T follicular helper cell (primary cell): ENCODE measurements around the gene ZDHHC20.
"Not testable (repeated sequence)": the region's sequence is repeated elsewhere in the genome, so short reads cannot be mapped to it uniquely, and the experiment has no call there.

Experiments used
- DNase-seq: peaks from one replicate; pipeline ENCODE4 v3.0.0-alpha.2; 2020; ENCODE audit warnings: low read depth

ZDHHC20 gene

DNA sequence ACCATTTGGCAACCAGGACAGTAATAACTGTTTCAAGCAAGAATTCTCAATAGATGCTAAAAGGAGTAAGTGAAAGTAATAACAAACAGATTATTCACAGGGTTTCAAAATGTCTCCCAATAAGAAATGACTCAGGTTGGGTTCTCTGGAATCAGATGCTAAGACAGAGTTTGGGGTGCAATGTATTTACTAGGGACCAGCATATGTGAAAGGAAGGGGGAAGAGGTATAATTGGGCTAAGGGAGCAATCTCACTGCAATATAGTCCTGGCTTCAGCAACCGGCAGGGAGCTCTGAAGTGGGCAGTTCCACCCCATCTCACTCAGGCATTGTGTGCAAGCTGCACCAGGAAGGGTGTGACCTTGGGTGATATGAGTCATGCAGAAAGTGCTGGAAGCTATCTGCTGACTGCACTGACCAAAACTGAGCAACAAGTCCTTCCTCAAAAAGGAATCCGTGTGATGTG lies 23.4 kb downstream of the ZDHHC20 start:
- DNase-seq, result peak; percentile 4

DNA sequence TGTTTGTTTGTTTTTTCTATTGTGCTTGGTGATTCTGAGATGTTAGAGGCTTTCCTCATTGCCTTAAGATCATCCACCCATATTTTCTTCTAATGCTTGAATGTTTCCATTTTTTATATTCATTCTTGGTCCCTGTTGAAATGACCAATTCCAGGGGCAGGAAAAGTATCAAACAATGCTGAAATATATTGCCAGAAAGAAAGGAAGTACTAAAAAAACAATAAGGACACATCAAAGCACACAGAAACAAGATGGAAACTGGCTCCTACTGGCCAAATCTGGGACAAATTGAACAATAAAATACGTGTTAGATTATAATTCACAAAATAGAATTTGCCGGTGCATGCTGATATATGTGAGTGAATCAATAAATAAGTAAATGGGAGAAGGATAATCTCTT lies 23.9 kb downstream of the ZDHHC20 start:
- DNase-seq, result no peak

GRCh38 chr13:21434588-21434987 lies 24.5 kb downstream of the ZDHHC20 start:
- DNase-seq, result no peak

- no peak for DNase-seq
Measured at GRCh38 chr13:21429211-21429610, 29.9 kb downstream of the ZDHHC20 start.

DNA sequence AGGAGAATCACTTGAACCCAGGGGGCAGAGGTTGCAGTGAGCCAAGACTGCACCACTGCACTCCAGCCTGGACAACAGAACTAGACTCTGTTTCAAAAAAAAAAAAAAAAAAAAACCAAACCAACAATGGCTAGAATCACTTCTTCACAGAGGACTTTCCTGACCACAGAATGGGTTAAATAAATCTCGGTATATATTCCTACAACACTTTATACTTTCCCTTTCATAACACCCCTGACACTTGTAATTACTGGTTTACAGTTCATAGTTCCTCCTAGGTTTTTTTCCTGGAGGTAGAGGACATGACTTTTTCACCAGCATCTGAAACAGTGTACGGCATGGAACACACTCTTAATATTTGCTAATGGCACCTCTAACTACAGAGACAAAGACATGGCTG lies 31.4 kb downstream of the ZDHHC20 start:
- DNase-seq, result no peak

- DNase-seq, result no peak
Measured at GRCh38 chr13:21426238-21426637, 32.9 kb downstream of the ZDHHC20 start.

GRCh38 chr13:21420706-21421105 lies 38.4 kb downstream of the ZDHHC20 start:
- DNase-seq, result no peak

GRCh38 chr13:21413013-21413412 lies 46.1 kb downstream of the ZDHHC20 start:
- no peak for DNase-seq

- not testable (repeated sequence) for DNase-seq
Measured at GRCh38 chr13:21410453-21410852, 48.6 kb downstream of the ZDHHC20 start.

GRCh38 chr13:21405309-21405708 lies 53.8 kb downstream of the ZDHHC20 start:
- DNase-seq, result no peak

DNA sequence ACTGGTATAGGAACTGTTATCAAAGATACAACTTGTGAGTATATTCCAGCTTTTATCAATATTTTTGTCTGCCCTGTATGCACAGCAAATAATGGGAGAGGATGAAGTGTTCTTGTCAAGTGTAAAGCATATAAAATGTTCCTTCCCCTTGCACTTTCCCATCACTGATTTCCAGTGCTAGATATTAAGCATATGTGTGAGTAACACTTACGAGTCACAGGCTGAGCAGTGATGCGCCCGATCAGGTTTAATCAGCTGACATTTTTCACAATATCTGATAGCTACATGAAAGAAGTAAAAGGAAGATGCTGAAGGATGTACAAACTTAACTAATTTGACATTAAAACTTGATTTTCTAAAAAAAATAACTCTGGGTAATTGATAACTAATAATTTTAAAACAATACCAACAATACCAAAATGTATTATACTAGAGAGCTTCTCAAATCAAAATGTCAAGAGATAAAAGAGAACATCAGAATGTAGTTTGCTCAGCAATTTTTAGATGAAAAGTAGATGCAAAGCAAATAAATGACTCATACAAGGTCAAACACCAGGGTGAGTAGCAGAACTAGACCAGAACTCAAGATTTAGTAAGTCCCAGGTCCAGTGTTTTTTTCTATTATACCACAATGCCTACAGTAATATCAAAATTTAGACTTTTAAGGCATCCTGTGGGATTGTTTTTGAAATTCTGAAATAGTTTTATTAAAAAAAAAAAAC lies 56.4 kb downstream of the ZDHHC20 start:
- DNase-seq, result no peak

GRCh38 chr13:21399741-21400140 lies 59.4 kb downstream of the ZDHHC20 start:
- no peak for DNase-seq

DNA sequence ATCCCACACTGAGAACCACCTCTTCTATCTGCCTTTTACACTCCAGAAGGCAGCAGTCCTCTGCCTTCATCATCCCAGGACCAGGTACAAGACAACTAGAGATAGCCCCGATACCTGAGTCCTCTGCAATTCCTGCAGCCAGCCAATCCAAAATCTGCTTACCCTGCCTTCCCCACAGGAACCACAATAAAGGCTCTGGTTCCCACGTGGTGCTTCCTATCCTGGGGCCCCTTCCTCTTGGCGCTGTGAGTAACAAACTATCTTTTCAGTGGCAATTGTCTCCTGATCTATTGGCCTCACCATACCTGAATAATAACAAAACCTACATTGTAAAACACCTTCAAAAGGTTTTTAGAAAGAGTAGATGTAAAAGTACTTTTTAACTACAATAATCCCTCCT lies 63.1 kb downstream of the ZDHHC20 start:
- DNase-seq, result peak; percentile 8

DNA sequence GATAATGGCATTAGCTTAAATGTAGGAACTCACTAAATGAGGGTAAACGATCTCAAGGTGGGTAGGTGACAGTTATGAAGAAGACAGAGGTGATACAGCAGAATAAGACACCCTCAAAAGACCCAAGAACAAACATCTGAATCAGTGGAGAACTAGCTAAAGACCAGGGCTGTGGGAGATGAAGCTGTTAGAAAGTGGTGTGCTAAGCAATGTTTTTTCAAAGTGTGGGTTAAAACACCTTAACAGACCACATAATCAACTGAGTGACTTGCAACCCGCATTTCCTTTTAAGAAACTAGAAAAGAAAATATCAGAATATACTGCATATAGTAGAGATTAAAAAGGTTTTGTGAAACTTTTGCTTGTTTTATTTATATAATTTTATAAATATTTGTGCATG lies 70.0 kb downstream of the ZDHHC20 start:
- DNase-seq, result no peak

DNA sequence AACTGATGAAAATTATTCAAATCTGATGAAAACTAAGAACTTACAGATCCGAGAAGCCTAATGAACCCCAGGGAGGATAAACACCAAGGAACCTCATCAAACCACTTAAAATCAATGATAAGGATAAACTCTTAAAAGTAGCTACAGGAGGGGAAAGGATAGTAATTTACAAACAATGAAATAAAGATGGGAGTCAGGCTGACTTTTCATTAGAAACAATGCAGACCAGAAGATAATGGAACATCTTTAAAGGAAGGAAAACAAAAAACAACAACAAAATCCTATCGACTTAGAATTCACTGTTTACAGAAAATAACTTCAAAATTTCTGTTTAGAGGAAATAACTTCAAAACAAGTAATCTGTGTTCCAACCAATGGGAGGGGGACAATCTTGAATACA lies 73.4 kb downstream of the ZDHHC20 start:
- no peak for DNase-seq

GRCh38 chr13:21383090-21383489 lies 76.0 kb downstream of the ZDHHC20 start:
- no peak for DNase-seq

DNA sequence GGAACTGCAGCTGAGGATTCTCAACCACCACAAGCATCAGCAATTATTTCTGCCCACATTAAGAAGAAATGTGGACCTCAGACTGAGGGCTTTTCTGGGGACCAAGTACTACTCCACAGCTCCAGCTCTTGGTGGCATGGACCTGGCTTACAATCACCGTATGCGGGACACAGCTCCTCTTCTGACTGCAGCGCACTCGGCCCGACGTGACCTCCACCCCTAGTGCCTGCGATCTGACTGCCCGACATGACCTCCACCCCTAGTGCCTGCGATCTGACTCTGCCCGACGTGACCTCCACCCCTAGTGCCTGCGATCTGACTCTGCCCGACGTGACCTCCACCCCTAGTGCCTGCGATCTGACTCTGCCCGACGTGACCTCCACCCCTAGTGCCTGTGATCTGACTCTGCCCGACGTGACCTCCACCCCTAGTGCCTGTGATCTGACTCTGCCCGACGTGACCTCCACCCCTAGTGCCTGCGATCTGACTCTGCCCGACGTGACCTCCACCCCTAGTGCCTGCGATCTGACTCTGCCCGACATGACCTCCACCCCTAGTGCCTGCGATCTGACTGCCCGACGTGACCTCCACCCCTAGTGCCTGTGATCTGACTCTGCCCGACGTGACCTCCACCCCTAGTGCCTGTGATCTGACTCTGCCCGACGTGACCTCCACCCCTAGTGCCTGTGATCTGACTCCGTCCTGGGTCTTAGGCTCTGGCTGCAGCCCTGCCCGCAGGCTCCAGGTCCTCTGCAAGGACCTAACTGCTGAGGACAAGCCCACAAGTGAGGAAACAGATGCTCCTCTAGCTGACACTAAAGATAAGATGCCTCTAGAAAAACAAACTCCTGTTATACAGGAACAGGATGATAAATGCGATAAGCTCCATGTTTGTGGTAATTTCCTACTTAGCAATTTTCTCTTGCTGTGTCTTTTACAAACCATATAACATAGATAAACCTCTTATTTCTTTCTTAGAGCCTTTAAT lies 81.8 kb downstream of the ZDHHC20 start:
- not testable (repeated sequence) for DNase-seq

- no peak for DNase-seq
Measured at GRCh38 chr13:21372530-21372929, 86.6 kb downstream of the ZDHHC20 start.

DNA sequence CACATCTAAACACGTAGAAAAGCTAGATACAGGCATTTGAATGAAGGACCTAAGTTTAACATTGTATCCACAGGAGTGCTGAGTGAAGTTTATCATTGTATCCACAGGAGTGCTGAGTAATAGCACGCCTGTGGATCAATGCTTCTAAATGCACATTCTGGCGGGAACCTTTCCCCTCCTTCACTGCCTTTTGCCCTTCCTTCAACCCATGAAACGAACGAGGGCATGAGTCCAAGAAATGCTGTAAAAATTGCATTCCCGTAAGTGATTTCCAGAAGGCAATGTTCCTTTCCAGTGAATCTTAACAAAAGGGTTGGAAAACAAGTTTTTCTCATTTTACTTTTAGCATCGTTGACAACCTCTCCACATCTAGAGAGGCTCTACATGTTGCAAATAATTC lies 88.1 kb downstream of the ZDHHC20 start:
- no peak for DNase-seq

DNA sequence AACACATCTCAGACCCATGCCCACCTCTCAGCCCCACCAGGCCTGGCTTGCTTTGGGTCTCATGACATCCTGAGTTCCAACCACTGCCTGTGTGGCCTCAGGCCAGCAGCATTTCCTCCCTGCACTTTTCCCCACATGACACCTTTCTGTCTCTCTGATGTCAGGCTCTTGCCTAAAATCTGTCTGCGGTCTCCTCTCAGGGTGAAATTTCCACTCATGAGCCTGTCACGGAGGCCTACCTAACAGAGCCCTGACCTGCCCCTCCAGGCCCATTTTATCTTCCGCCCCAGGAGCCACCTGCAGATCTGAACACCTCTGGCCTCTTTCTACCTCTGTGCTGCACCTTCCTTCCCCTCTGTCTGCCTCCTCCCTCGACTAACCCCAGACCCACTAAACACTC lies 93.5 kb downstream of the ZDHHC20 start:
- DNase-seq, result no peak

GRCh38 chr13:21364916-21365315 lies 94.2 kb downstream of the ZDHHC20 start:
- no peak for DNase-seq

DNA sequence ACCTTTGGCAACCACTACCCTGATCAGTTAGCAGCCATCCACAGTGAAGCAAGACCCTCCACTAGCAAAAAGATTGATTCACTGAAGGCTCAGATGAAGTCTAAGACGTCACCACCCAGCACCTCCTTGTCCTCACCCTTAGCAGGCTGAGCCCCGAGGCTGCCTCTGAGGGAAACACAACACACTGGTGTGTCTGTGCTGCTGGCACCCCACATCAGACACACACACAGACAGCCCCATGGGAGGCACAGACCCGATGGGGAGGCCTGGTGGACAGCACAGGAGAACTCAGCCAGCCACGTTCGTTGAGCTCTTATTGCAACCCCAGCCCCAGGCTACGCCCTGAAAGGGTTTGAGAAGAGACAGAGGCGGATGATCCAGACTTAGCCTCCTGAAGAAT lies 94.7 kb downstream of the ZDHHC20 start:
- DNase-seq, result no peak

DNA sequence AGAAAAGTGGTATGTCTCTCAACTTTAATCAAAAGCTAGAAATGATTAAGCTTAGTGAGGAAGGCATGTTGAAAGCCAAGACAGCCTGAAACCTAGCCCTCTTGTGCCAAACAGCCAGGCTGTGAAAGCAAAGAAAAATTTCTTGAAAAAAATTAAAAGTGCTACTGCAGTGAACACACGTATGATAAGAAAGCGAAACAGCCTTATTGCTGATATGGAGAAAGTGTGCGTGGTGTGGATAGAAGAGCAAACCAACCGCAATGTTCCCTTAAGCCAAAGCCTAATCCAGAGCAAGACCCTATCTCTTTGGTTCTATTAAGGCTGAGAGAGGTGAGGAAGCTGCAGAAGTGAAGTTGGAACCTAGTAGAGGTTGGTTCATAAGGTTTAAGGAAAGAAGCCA lies 96.4 kb downstream of the ZDHHC20 start:
- DNase-seq, result no peak
